ENCODE measurements around the gene KMT5C. TPM values are rescaled to one million over a fixed set of nuclear protein-coding genes. Genes with fewer than 3 reads are reported as not detected.
A peak's percentile ranks its signal among the peaks of the same experiment; 100 is the strongest.

KMT5C gene
- total and polyA plus RNA-seq, 8 donors, result 12.9 to 27.6 (median 21.8) TPM

DNA sequence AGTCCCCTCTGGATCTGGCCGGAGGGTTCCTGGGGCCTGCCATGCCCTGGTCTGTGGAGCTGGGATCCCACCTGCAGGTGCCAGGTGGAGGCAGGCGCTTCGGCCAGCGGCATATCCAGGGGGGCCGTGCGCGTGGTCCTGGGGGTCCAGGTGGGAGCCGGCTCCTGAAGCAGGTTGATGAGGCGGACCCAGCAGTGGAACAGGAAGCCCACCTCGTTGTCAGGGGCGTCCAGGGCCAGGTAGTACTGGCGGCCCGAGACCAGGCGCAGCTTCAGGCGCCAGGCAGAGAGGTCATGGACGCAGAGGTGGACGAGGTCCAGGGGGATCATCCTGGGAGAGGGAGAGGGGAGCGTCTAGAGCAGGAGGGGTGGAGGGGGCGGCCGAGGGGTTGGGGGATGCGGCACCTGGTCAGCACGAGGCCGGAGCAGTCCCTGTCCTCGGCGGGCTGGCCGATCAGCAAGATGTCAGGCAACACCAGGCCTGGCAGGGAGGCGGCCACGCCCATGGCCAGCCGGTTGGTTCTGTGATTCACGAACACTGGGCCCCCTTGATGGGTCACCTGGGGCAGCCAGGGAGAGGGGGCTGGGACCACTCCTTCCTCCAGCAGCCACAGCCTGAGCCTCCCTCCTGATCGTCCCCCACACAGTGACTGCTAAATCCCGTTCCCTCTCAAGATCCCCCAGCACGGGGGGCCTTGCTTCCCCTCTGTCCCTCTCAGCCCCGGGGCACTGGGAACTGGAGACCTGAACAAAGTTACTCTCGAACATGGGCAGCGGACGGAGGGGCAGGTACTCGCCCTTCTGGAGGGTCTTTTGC is 22.7 kb downstream of the KMT5C start:
- H3K4me3 ChIP-seq, result no peak overlapping the region
- intact Hi-C loops (cut with DNase I), result no loop called here
- H3K4me1 ChIP-seq, result no peaks in the 10 kb centered on the region
- no peaks in the 10 kb centered on the region for H3K36me3 ChIP-seq
- peaks cover 0 to 34% of the 10 kb centered on the region in 2 donors for H3K27me3 ChIP-seq
- no peak overlapping the region for H3K27ac ChIP-seq
- TF ChIP-seq, protein P1, sequence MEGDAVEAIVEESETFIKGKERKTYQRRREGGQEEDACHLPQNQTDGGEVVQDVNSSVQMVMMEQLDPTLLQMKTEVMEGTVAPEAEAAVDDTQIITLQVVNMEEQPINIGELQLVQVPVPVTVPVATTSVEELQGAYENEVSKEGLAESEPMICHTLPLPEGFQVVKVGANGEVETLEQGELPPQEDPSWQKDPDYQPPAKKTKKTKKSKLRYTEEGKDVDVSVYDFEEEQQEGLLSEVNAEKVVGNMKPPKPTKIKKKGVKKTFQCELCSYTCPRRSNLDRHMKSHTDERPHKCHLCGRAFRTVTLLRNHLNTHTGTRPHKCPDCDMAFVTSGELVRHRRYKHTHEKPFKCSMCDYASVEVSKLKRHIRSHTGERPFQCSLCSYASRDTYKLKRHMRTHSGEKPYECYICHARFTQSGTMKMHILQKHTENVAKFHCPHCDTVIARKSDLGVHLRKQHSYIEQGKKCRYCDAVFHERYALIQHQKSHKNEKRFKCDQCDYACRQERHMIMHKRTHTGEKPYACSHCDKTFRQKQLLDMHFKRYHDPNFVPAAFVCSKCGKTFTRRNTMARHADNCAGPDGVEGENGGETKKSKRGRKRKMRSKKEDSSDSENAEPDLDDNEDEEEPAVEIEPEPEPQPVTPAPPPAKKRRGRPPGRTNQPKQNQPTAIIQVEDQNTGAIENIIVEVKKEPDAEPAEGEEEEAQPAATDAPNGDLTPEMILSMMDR (IDR thresholded peaks at IDR 0.05), result no peak
- H3K9me3 ChIP-seq, result no peaks in the 10 kb centered on the region
- DNase-seq (peak in 1 of 4 donors; percentile 72), ATAC-seq (no peak)

DNA sequence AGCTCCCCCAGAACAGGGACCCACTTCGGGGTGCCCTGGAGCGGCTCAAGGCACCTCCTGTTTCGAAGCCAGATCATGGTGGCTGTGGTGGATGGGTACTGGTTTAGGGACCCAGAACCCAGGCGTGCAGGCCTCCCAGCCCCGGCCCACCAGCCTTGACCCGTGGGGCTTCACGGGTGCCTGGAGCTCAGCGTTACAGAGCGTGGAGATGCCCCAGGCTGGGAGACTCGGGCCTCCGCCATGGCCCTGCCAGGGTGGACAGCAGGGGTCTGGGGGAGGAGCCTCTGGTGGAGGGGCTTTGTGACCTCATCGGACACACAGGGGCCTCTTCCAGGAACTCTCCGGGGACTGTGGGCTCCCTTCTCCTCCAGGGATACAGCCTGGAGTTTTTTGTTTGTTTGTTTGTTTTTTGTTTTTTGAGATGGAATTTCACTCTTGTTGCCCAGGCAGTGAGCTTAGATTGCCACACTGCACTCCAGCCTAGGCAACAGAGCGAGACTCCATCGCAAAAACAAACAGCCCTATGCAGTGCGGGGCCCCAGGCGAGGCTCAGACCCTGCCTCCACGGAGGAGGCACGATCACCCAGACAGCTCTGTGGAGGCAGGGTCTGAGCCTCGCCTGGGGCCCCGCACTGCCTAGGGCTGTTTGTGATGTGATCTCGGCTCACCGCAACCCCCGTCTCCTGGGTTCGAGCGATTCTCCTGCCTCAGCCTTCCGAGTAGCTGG is 23.5 kb downstream of the KMT5C start, which contains the start of gene GARIN5B:
GARIN5B (minus strand) TSS at position 271 of the 727 bp plus-strand sequence; CDS start at position 77, 194 bp downstream.
- no peak for ATAC-seq
- no peaks in the 10 kb centered on the region for H3K9me3 ChIP-seq
- DNase-seq, result no peak
- H3K36me3 ChIP-seq, result no peaks in the 10 kb centered on the region
- no peak within 1 kb of the TSS for H3K4me3 ChIP-seq
- peaks cover 0 to 35% of the 10 kb centered on the region in 2 donors for H3K27me3 ChIP-seq
- TF ChIP-seq, protein P1 (IDR thresholded peaks at IDR 0.05), result no peak
- no peak within 1 kb of the TSS for H3K27ac ChIP-seq
- no peaks in the 10 kb centered on the region for H3K4me1 ChIP-seq
- intact Hi-C loops (cut with DNase I), result no loop called here

DNA sequence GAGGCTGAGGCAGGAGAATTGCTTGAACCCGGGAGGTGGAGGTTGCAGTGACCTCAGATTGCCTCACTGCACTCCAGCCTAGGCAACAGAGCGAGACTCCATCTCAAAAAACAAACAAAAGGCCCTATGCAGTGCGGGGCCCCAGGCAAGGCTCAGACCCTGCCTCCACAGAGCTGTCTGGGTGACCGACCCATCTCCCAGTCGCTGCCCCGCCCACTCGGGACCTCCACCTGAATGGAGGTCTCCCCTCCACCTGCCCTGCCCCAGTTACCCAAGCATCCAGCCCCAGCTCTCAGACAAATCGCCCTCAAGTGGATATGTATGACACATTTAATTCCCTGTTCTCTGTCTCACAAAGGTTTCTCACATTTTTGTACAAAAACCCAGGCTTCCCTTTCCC is 25.6 kb downstream of the KMT5C start:
- H3K36me3 ChIP-seq, result no peaks in the 10 kb centered on the region
- H3K9me3 ChIP-seq, result no peaks in the 10 kb centered on the region
- peaks cover 5 to 11% of the 10 kb centered on the region in 2 donors for H3K4me1 ChIP-seq
- ATAC-seq, result no peak
- TF ChIP-seq, protein P1 (IDR thresholded peaks at IDR 0.05), result no peak
- intact Hi-C loops (cut with DNase I), result no loop called here
- H3K4me3 ChIP-seq, result no peak overlapping the region
- no peak overlapping the region for H3K27ac ChIP-seq
- DNase-seq, result peak in 1 of 4 donors; percentile 68
- peaks cover 13 to 50% of the 10 kb centered on the region in 2 donors for H3K27me3 ChIP-seq

DNA sequence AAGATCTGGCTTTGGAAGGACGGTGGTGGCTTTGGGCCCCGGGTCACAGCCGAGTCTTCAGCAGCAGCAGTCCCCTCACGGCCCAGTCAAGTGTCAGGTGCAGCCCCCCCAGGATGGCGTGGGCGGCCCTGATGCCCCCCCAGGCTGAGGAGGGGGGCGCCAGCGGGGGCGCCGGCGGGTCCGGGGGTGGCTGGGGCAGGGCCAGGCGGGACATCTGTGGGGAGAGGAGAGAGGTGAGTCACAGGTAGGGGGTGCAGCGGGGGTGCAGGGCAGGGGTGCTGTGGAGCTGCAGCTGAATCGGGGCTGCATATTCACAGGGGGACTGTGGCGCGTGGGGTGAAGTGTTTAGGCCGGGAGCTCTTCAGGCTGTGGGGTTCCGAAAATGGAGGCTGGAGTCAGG is 26.3 kb downstream of the KMT5C start:
- Histone ChIP-seq H3K4me1 (peaks cover 5 to 11% of the 10 kb centered on the region in 2 donors), H3K4me3 (no peak overlapping the region), H3K36me3 (no peaks in the 10 kb centered on the region), H3K9me3 (no peaks in the 10 kb centered on the region), H3K27ac (no peak overlapping the region), H3K27me3 (peaks cover 16 to 57% of the 10 kb centered on the region in 2 donors)
- DNase-seq (peak in 1 of 4 donors; percentile 65), ATAC-seq (no peak)
- TF ChIP-seq, protein P1 (IDR thresholded peaks at IDR 0.05), result no peak
- intact Hi-C loops (cut with DNase I), result no loop called here

DNA sequence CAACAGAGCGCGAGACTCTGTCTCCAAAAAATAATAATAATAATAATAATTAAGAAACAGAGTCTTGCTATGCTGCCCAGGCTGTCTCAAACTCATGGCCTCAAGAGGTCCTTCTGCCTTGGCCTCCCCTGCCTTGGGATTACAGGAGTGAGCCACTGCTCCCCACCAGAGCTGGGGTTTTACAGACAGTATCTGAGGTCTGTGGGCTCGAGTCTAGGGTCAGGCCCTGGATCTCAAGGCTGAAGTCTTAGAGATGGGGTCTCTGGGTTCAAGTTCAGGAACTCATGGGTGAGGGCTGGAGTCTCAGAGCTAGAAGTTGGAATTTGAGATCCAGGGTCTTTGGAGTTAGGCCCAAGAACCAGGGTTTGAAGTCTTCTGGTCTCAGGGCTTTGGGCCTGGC is 27.1 kb downstream of the KMT5C start:
- no peaks in the 10 kb centered on the region for H3K36me3 ChIP-seq
- peaks cover 23 to 65% of the 10 kb centered on the region in 2 donors for H3K27me3 ChIP-seq
- H3K9me3 ChIP-seq, result no peaks in the 10 kb centered on the region
- H3K27ac ChIP-seq, result no peak overlapping the region
- H3K4me1 ChIP-seq, result peaks cover 5 to 11% of the 10 kb centered on the region in 2 donors
- no peak for ATAC-seq
- no peak overlapping the region for H3K4me3 ChIP-seq
- TF ChIP-seq, protein P1 (IDR thresholded peaks at IDR 0.05), result no peak
- intact Hi-C loops (cut with DNase I), result no loop called here
- no peak for DNase-seq
